HG03558 (cell line): ENCODE data around the gene GCDH.

Source experiments
- ATAC-seq: cut with Tn5 transposase; IDR thresholded peaks from one replicate; pipeline ENCODE4 v1.9.1; 2021; ENCODE audit warnings: moderate number of reproducible peaks; ENCODE audit not compliant: unreplicated experiment; ENCODE audit errors: extremely low read depth

Gene GCDH

GRCh38 chr19:12937927-12938778 lies 47.2 kb downstream of the GCDH start, which contains the start of gene CALR:
Gene CALR, plus strand, starts transcription at chr19:12938609. Its CDS starts 71 bp downstream, at chr19:12938680.
- ATAC-seq: peak; percentile 55

- ATAC-seq: no peak
These were observed 48.0 kb downstream of the GCDH start for GRCh38 chr19:12938779-12939601.

- ATAC-seq: no peak
These were observed 49.0 kb downstream of the GCDH start for GRCh38 chr19:12939975-12940423.

- ATAC-seq: no peak
These were observed 49.9 kb downstream of the GCDH start for GRCh38 chr19:12940897-12941296.

- no peak for ATAC-seq
These were observed 52.6 kb downstream of the GCDH start for GRCh38 chr19:12943437-12944044.

- ATAC-seq: no peak
These were observed 53.2 kb downstream of the GCDH start for GRCh38 chr19:12944104-12944674.

GRCh38 chr19:12945479-12946091 lies 54.6 kb downstream of the GCDH start, which contains the start of gene RAD23A:
Gene RAD23A, plus strand, starts transcription at chr19:12945862. Its CDS starts 87 bp downstream, at chr19:12945949.
- ATAC-seq: peak; percentile 56

GRCh38 chr19:12946092-12946721 lies 55.2 kb downstream of the GCDH start:
- no peak for ATAC-seq

- no peak for ATAC-seq
These were observed 56.0 kb downstream of the GCDH start for GRCh38 chr19:12946731-12947496.

GRCh38 chr19:12947702-12948611 lies 57.0 kb downstream of the GCDH start:
- ATAC-seq: no peak

- ATAC-seq: no peak
These were observed 57.8 kb downstream of the GCDH start for GRCh38 chr19:12948612-12949362.
